Subcutaneous abdominal adipose tissue (tissue), 5 donors: ENCODE results near the gene EAPP.

ENCODE experiments used
- H3K27ac ChIP-seq: one replicate; pipeline ENCODE4 v1.7.0; 2013; ENCODE audit warnings: low read depth, mild to moderate bottlenecking, inconsistent platforms, low read length, moderate library complexity
- H3K27me3 ChIP-seq, 5 donors: one replicate each; pipeline ENCODE4 v1.7.0; 2013; ENCODE audit warnings: low read length in 5 of 5, inconsistent platforms in 1 of 5; ENCODE audit not compliant: control insufficient read depth in 5 of 5, insufficient read depth in 4 of 5
- H3K36me3 ChIP-seq, 5 donors: one replicate each; pipeline ENCODE4 v1.7.0; 2013; ENCODE audit warnings: low read length in 5 of 5; ENCODE audit not compliant: control insufficient read depth in 5 of 5, insufficient read depth in 5 of 5
- H3K4me1 ChIP-seq, 5 donors: one replicate each; pipeline ENCODE4 v1.7.0; 2013; ENCODE audit warnings: low read length in 5 of 5, mild to moderate bottlenecking in 3 of 5, moderate library complexity in 1 of 5; ENCODE audit not compliant: control insufficient read depth in 5 of 5, insufficient read depth in 5 of 5
- H3K4me3 ChIP-seq, 5 donors: one replicate each; pipeline ENCODE4 v1.7.0; 2013; ENCODE audit warnings: low read length in 5 of 5, low read depth in 1 of 5
- H3K9ac ChIP-seq, 5 donors: one replicate each; pipeline ENCODE4 v1.7.0; 2013; ENCODE audit warnings: low read length in 5 of 5, mild to moderate bottlenecking in 4 of 5, moderate library complexity in 3 of 5
- H3K9me3 ChIP-seq, 5 donors: one replicate each; pipeline ENCODE4 v1.7.0; 2013; ENCODE audit warnings: low read length in 5 of 5; ENCODE audit not compliant: control insufficient read depth in 5 of 5
- donor health status: healthy.
- donor health status: healthy.
- donor health status: healthy.
- donor health status: healthy.
- donor health status: healthy.

EAPP gene

GRCh38 chr14:34466691-34467090, 72.8 kb downstream of the EAPP start:
- H3K4me3 ChIP-seq, result no peak overlapping the region

More at GRCh38 chr14:34466691-34467090, 72.8 kb downstream of the EAPP start:
- Histone ChIP-seq H3K4me1 (peaks cover 2 to 20% (median 12%) of the 10 kb centered on the region in 5 donors), H3K36me3 (no peaks in the 10 kb centered on the region), H3K27me3 (no peaks in the 10 kb centered on the region), H3K9me3 (no peaks in the 10 kb centered on the region), H3K27ac (no peak overlapping the region), H3K9ac (no peak overlapping the region)
